ENCODE data around the gene RNF125. TPM values are rescaled to one million over a fixed set of nuclear protein-coding genes. Genes with fewer than 3 reads are reported as not detected.

The RNF125 gene
- total and polyA plus RNA-seq, 5 donors: 1.1 to 2.7 (median 2.1) TPM

- H3K27ac ChIP-seq (ENCODE audit: low read length): peak overlapping the region; percentile 100
- H3K4me1 ChIP-seq (ENCODE audit: control insufficient read depth, insufficient read depth, low read length): no peaks in the 10 kb centered on the region
- DNase-seq: no peak
- 46% methylated on average over 7 of the region's 7 CpGs for WGBS
- H3K4me3 ChIP-seq (ENCODE audit: low read length): peak overlapping the region; percentile 72
- intact Hi-C loops (cut with DNase I): loop anchor here in 1 of 4 donors (10.0 kb wide), 1 partner anchor 147 kb away; the partner anchor contains the start of gene TRAPPC8
- no peaks in the 10 kb centered on the region for H3K9me3 ChIP-seq (ENCODE audit: control insufficient read depth, low read length)
- no peaks in the 10 kb centered on the region for H3K27me3 ChIP-seq (ENCODE audit: control insufficient read depth, insufficient read depth)
- no peak for ATAC-seq
These were observed 72.7 kb downstream of the RNF125 start for GRCh38 chr18:32091325-32091723.

DNA sequence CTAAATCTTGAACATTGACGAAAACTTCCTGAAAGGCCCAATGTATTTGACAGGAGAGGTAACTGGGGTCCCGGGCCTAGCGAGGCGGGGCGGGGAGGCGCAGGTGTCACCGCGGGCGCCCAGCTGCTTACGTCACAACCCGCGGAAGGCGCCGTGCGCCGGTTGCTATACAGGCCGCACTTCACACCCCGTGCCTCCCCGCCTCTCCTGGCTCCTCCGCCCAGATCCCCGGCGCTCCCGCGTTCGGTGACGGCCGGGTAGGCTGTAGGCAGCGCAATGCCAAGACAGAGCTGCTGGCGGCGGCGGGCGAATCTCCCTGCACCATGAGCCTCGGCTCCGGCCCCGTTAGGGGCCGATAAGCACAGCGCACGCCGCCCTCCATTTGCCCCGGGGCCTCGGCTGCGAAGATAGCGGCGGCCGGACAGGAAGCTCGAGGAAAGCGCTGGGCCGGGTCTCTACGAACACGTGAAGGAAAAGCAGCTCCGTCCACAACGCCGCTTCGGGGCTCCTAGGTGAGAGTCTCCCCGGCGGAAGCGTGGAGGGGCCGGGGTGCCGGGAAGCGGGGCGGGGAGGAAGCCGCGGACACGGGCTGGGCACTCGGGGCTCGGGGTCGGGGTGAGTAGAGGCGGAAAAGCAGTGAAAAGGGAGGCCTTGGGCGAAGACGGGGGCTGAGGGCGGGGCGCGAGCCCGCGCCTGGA, 73.2 kb downstream of the RNF125 start, which contains the start of gene RNF138:
RNF138 (plus strand) TSS at position 151 of the 698 bp plus-strand sequence. CDS start 903 bp downstream, outside the sequence.
- no peaks in the 10 kb centered on the region for H3K4me1 ChIP-seq (ENCODE audit: control insufficient read depth, insufficient read depth, low read length)
- no peaks in the 10 kb centered on the region for H3K27me3 ChIP-seq (ENCODE audit: control insufficient read depth, insufficient read depth)
- intact Hi-C loops (cut with DNase I): loop anchor here in 2 of 4 donors (2.0 to 10.0 kb wide), 2 partner anchors 147 to 149 kb away; partner anchors contain the start of gene TRAPPC8 (in 2 of the 2)
- H3K9me3 ChIP-seq (ENCODE audit: control insufficient read depth, low read length): no peaks in the 10 kb centered on the region
- peak; percentile 90 to 95 (median 94) for DNase-seq
- peak within 1 kb of the TSS; percentile 100 for H3K27ac ChIP-seq (ENCODE audit: low read length)
- H3K4me3 ChIP-seq (ENCODE audit: low read length): peak within 1 kb of the TSS; percentile 94
- WGBS: under 1% methylated on average over 75 of the region's 75 CpGs
- peak; percentile 79 to 85 for ATAC-seq

DNA sequence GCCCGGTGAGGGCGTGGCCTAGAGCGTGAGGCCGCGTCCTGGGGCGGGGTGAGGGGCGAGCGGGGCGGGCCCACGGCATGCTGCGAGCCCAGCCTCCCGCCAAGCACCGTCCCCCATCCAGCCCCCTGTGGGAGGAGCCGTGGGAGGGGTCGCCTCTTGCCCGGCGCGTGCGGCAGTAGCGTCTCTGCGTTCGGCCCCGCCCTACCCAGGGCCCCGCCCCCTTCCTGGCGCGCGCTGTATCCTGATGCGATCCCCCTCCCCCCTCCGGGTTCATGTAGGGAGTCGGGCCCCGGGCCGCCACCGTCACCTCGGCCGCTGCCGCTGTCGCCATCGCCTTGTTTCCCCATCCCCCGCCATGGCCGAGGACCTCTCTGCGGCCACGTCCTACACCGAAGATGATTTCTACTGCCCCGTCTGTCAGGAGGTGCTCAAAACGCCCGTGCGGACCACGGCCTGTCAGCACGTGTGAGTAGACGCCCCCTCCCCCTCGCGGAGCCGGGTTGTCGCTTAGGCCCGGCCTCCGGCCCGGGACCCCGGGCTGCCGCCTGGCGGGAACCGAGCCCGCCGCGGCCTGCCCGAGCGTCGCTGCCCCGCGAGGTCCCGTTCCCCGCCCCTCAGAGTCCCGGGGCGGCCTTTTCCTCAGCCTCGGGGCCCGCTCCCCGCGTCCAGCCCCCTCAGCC, 73.9 kb downstream of the RNF125 start:
- peak; percentile 99 to 100 for ATAC-seq
- Histone ChIP-seq H3K4me3 (ENCODE audit: low read length) (peak overlapping the region; percentile 94), H3K27ac (ENCODE audit: low read length) (peak overlapping the region; percentile 100), H3K27me3 (ENCODE audit: control insufficient read depth, insufficient read depth) (no peaks in the 10 kb centered on the region), H3K4me1 (ENCODE audit: control insufficient read depth, insufficient read depth, low read length) (no peaks in the 10 kb centered on the region), H3K9me3 (ENCODE audit: control insufficient read depth, low read length) (no peaks in the 10 kb centered on the region)
- under 1% methylated on average over 77 of the region's 77 CpGs for WGBS
- DNase-seq: peak; percentile 99 to 100 (median 100)
- intact Hi-C loops (cut with DNase I): loop anchor here in 2 of 4 donors (2.0 to 10.0 kb wide), 2 partner anchors 148 to 150 kb away; partner anchors contain the start of gene TRAPPC8 (in 2 of the 2)

DNA sequence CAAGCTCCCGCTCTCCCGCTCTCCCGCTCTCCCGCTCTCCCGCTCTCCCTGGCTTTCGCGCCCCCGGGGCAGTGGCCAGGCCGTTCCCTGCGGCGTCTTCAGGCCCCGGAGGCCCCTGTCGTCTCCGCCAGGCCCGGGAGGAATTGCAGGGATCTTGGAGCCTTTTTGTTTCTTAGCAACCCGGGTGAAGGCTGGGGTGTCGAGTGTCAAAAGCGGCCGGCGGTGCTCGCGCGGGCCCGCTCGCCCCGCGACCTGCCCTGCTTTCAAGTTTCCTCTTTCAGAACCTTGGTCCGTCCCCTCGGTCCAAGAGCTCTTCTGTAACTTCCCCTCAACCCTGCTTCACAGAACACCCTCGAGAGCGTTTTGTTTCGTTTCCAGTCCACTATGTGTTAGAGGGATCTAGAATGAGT, 74.5 kb downstream of the RNF125 start:
- peak overlapping the region; percentile 94 for H3K4me3 ChIP-seq (ENCODE audit: low read length)
- ATAC-seq: peak; percentile 0 to 4
- WGBS: under 1% methylated on average over 32 of the region's 32 CpGs
- no peaks in the 10 kb centered on the region for H3K9me3 ChIP-seq (ENCODE audit: control insufficient read depth, low read length)
- no peaks in the 10 kb centered on the region for H3K4me1 ChIP-seq (ENCODE audit: control insufficient read depth, insufficient read depth, low read length)
- intact Hi-C loops (cut with DNase I): loop anchor here in 2 of 4 donors (2.0 to 10.0 kb wide), 2 partner anchors 148 to 150 kb away; partner anchors contain the start of gene TRAPPC8 (in 2 of the 2)
- DNase-seq: peak; percentile 47 to 74 (median 70)
- H3K27ac ChIP-seq (ENCODE audit: low read length): peak overlapping the region; percentile 99
- H3K27me3 ChIP-seq (ENCODE audit: control insufficient read depth, insufficient read depth): no peaks in the 10 kb centered on the region

GRCh38 chr18:32093523-32093922, 74.9 kb downstream of the RNF125 start:
- ATAC-seq (no peak), DNase-seq (no peak)
- H3K4me1 ChIP-seq (ENCODE audit: control insufficient read depth, insufficient read depth, low read length): no peaks in the 10 kb centered on the region
- intact Hi-C loops (cut with DNase I): loop anchor here in 2 of 4 donors (2.0 to 10.0 kb wide), 2 partner anchors 149 to 151 kb away; partner anchors contain the start of gene TRAPPC8 (in 2 of the 2)
- H3K9me3 ChIP-seq (ENCODE audit: control insufficient read depth, low read length): no peaks in the 10 kb centered on the region
- WGBS: 12% methylated on average over 7 of the region's 7 CpGs
- H3K27ac ChIP-seq (ENCODE audit: low read length): peak overlapping the region; percentile 99
- no peaks in the 10 kb centered on the region for H3K27me3 ChIP-seq (ENCODE audit: control insufficient read depth, insufficient read depth)
- peak overlapping the region; percentile 94 for H3K4me3 ChIP-seq (ENCODE audit: low read length)

- no peaks in the 10 kb centered on the region for H3K9me3 ChIP-seq (ENCODE audit: control insufficient read depth, low read length)
- peaks cover 3% of the 10 kb centered on the region for H3K4me1 ChIP-seq (ENCODE audit: control insufficient read depth, insufficient read depth, low read length)
- no peaks in the 10 kb centered on the region for H3K27me3 ChIP-seq (ENCODE audit: control insufficient read depth, insufficient read depth)
- WGBS: 85% methylated on average over 7 of the region's 7 CpGs
- intact Hi-C loops (cut with DNase I): loop anchor here in 1 of 4 donors (10.0 kb wide), 1 partner anchor 151 kb away; the partner anchor contains the start of gene TRAPPC8
- DNase-seq (no peak), ATAC-seq (no peak)
- no peak overlapping the region for H3K27ac ChIP-seq (ENCODE audit: low read length)
- no peak overlapping the region for H3K4me3 ChIP-seq (ENCODE audit: low read length)
These were observed 76.7 kb downstream of the RNF125 start for GRCh38 chr18:32095192-32095899.

GRCh38 chr18:32095900-32096229, 77.2 kb downstream of the RNF125 start:
- intact Hi-C loops (cut with DNase I): loop anchor here in 1 of 4 donors (10.0 kb wide), 1 partner anchor 151 kb away; the partner anchor contains the start of gene TRAPPC8
- DNase-seq (no peak), ATAC-seq (no peak)
- WGBS: 77% methylated on average over 4 of the region's 4 CpGs
- H3K27ac ChIP-seq (ENCODE audit: low read length): no peak overlapping the region
- no peaks in the 10 kb centered on the region for H3K27me3 ChIP-seq (ENCODE audit: control insufficient read depth, insufficient read depth)
- no peaks in the 10 kb centered on the region for H3K9me3 ChIP-seq (ENCODE audit: control insufficient read depth, low read length)
- H3K4me1 ChIP-seq (ENCODE audit: control insufficient read depth, insufficient read depth, low read length): peaks cover 3% of the 10 kb centered on the region
- no peak overlapping the region for H3K4me3 ChIP-seq (ENCODE audit: low read length)

- WGBS: 84% methylated on average over 2 of the region's 2 CpGs
- H3K27ac ChIP-seq (ENCODE audit: low read length): no peak overlapping the region
- DNase-seq (no peak), ATAC-seq (no peak)
- H3K9me3 ChIP-seq (ENCODE audit: control insufficient read depth, low read length): no peaks in the 10 kb centered on the region
- no peaks in the 10 kb centered on the region for H3K27me3 ChIP-seq (ENCODE audit: control insufficient read depth, insufficient read depth)
- H3K4me3 ChIP-seq (ENCODE audit: low read length): no peak overlapping the region
- intact Hi-C loops (cut with DNase I): loop anchor here in 1 of 4 donors (10.0 kb wide), 1 partner anchor 152 kb away; the partner anchor contains the start of gene TRAPPC8
- H3K4me1 ChIP-seq (ENCODE audit: control insufficient read depth, insufficient read depth, low read length): peaks cover 3% of the 10 kb centered on the region
These were observed 78.3 kb downstream of the RNF125 start for GRCh38 chr18:32096946-32097345.

- intact Hi-C loops (cut with DNase I): no loop called here
- Histone ChIP-seq H3K27me3 (ENCODE audit: control insufficient read depth, insufficient read depth) (no peaks in the 10 kb centered on the region), H3K27ac (ENCODE audit: low read length) (no peak overlapping the region), H3K4me3 (ENCODE audit: low read length) (no peak overlapping the region), H3K4me1 (ENCODE audit: control insufficient read depth, insufficient read depth, low read length) (peaks cover 2% of the 10 kb centered on the region), H3K9me3 (ENCODE audit: control insufficient read depth, low read length) (no peaks in the 10 kb centered on the region)
- ATAC-seq (no peak), DNase-seq (no peak)
- 79% methylated on average over 2 of the region's 2 CpGs for WGBS
These were observed 85.9 kb downstream of the RNF125 start for GRCh38 chr18:32104516-32104915.

DNA sequence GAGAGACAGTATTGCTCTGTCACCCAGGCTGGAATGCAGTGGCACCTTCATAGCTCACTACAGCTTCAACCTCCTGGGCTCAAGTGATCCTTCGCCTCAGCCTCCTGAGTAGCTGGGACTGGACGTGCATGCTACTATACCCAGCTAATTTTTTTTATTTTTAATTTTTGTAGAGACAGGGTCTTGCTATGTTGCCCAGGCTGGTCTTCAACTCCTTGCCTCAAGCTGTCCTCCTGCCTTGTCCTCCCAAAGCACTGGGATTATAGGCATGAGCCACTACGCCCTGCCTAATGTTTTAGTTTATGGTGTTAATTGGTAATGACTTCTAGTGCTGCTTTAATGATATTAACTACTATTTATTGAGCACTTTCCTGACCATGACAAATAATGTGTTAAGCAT, 91.4 kb downstream of the RNF125 start:
- Histone ChIP-seq H3K27me3 (ENCODE audit: control insufficient read depth, insufficient read depth) (no peaks in the 10 kb centered on the region), H3K27ac (ENCODE audit: low read length) (no peak overlapping the region), H3K4me1 (ENCODE audit: control insufficient read depth, insufficient read depth, low read length) (peaks cover 2% of the 10 kb centered on the region), H3K4me3 (ENCODE audit: low read length) (no peak overlapping the region), H3K9me3 (ENCODE audit: control insufficient read depth, low read length) (no peaks in the 10 kb centered on the region)
- intact Hi-C loops (cut with DNase I): no loop called here
- ATAC-seq: no peak
- WGBS: 95% methylated on average over 3 of the region's 3 CpGs
- no peak for DNase-seq
